Measurements from ENCODE around the gene SPATA19.

DNA sequence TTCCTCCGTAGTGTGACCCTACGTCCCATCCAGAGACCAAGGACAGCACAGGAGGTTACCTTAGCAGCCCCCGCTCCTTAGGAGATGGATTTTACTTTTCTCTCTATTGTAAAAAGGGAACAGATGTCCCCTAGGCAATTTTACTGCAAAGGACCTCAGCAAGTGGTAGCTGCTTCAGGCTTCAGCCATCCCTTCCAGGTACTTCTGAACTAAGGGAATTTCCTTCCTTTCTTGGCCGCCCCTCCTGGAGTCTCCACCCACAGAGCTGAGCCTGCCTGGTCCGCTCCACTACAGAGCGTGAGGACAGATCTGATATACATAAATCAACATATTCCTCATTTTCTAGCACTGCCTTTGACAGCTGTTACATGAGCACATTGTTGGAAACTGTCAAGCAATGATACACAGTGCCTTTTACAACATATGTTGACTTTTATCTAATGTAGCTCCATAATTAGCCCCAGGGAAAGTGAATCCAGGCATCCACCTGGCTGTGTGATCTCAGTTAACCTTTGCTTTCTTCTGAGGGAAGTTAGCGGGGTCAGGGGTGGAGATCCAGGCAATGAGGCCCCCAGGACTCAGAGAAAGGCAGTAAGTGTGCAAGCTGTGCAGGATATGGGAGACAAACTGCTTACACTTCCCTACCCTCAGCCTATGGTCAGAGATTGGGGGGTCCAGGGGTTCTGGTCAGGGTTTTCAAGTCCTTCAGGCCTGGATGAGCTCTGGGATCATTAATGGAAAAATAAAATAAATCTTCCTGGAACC is 51.9 kb downstream of the SPATA19 start:
- TF ChIP-seq, protein P1, sequence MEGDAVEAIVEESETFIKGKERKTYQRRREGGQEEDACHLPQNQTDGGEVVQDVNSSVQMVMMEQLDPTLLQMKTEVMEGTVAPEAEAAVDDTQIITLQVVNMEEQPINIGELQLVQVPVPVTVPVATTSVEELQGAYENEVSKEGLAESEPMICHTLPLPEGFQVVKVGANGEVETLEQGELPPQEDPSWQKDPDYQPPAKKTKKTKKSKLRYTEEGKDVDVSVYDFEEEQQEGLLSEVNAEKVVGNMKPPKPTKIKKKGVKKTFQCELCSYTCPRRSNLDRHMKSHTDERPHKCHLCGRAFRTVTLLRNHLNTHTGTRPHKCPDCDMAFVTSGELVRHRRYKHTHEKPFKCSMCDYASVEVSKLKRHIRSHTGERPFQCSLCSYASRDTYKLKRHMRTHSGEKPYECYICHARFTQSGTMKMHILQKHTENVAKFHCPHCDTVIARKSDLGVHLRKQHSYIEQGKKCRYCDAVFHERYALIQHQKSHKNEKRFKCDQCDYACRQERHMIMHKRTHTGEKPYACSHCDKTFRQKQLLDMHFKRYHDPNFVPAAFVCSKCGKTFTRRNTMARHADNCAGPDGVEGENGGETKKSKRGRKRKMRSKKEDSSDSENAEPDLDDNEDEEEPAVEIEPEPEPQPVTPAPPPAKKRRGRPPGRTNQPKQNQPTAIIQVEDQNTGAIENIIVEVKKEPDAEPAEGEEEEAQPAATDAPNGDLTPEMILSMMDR (conservative IDR thresholded peaks at IDR 0.05; ENCODE audit: low read length), result no peak
- no peak for TF ChIP-seq EZH2phosphoT487 (IDR thresholded peaks at IDR 0.05; ENCODE audit: borderline replicate concordance, low read depth, low read length)
